Effector memory CD8-positive, alpha-beta T cell (primary cell): ENCODE measurements around the gene STIM2.

ENCODE experiments used
- ATAC-seq: fragments of 150-1000 bp; cut with Tn5 transposase; replicated peaks from 2 replicates; pipeline ENCODE4 v1.10.0; 2021; ENCODE audit warnings: mild to moderate bottlenecking, moderate library complexity
- DNase-seq, 3 experiments: peaks; one replicate each; pipeline ENCODE4 v3.0.0; 2021
- H3K27ac Mint-ChIP-seq, 2 donors: one replicate each; pipeline ENCODE4 v1.8.0; 2022; ENCODE audit warnings: mild to moderate bottlenecking in 2 of 2, mixed read lengths in 2 of 2, moderate library complexity in 2 of 2
- H3K27me3 Mint-ChIP-seq, 2 donors: one replicate each; pipeline ENCODE4 v1.8.0; 2022; ENCODE audit warnings: mixed read lengths in 2 of 2
- H3K36me3 Mint-ChIP-seq: one replicate; pipeline ENCODE4 v1.8.0; 2022; ENCODE audit warnings: mild to moderate bottlenecking, moderate library complexity, mixed read lengths; ENCODE audit not compliant: insufficient read depth
- H3K4me1 Mint-ChIP-seq, 2 donors: one replicate each; pipeline ENCODE4 v1.8.0; 2022; ENCODE audit warnings: low read depth in 2 of 2, mixed read lengths in 2 of 2
- H3K4me3 Mint-ChIP-seq, 2 donors: one replicate each; pipeline ENCODE4 v1.8.0; 2022; ENCODE audit warnings: mild to moderate bottlenecking in 2 of 2, mixed read lengths in 2 of 2, moderate library complexity in 2 of 2
- H3K9me3 Mint-ChIP-seq, 2 donors: one replicate each; pipeline ENCODE4 v1.8.0; 2022; ENCODE audit warnings: mixed read lengths in 2 of 2

Gene STIM2

DNA sequence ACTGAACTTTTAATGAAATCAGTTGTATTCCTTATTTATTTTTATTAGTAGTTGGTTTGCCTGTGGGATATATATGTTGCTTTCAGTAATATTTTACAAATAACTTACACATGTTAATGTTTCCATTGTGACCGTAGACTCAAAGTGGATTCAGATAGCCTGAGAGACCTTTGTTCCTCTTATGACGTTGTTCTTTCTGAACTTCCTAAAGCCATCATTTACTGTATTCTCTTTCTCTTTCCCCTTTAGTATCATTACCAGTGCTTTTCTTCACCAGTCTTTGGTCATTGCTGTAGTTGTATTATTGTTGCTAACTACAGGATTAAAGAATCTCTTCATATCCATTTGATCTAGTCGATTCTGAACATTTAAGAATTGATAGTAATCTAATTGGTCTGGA is 4.3 kb downstream of the STIM2 start:
- Mint-ChIP-seq H3K4me1 (peaks cover 41 to 66% of the 10 kb centered on the region in 2 donors), H3K4me3 (peak overlapping the region; percentile 7 to 42), H3K27ac (no peak overlapping the region), H3K9me3 (no peaks in the 10 kb centered on the region), H3K27me3 (no peaks in the 10 kb centered on the region), H3K36me3 (peaks cover 22% of the 10 kb centered on the region)
- DNase-seq (no peak), ATAC-seq (no peak)

DNA sequence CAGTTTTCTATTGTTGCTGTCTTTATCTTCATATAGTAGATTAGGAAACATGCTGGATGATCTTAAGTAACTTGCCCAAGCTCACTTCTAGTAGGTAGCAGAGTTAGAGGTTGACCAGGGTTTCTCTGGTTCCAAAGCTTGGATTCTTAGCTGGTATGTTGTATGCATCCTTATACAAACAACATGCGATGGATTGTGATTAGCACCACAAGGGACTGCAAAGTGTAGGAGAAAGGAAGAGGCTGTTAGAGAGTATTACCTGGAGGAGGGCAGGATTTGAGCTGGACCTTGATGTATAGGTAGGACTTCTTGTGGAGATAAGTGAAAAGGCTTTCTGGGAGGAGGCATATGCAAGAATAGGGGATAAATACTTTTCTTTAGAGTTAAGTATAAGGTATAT is 5.6 kb downstream of the STIM2 start:
- peak overlapping the region in 1 of 2 donors; percentile 0 for H3K27ac Mint-ChIP-seq

DNA sequence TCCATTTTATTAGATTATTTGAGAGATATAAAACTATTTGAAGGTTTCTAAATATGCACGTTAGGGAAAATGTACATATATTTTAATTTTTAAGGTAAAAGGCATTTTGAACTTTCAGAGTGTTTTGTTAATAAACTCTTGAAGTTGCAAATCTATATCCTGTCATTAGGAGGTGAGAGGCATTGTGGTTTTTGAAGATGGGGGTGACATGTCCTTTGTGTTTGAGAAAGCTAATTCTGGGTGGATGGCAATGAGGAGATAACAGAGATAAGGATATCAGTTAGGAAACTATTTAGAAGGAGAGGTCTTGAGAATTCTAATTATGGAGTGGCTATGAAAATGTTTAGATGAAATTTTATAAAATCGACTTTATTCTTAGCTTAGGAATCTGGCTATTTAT is 6.1 kb downstream of the STIM2 start:
- DNase-seq: no peak
- peak overlapping the region; percentile 1 to 65 for H3K4me3 Mint-ChIP-seq
- H3K27ac Mint-ChIP-seq: peak overlapping the region; percentile 0 to 3
- peak; percentile 60 for ATAC-seq
- no peaks in the 10 kb centered on the region for H3K9me3 Mint-ChIP-seq
- peaks cover 8% of the 10 kb centered on the region for H3K36me3 Mint-ChIP-seq
- no peaks in the 10 kb centered on the region for H3K27me3 Mint-ChIP-seq
- H3K4me1 Mint-ChIP-seq: peaks cover 46 to 73% of the 10 kb centered on the region in 2 donors

More for the DNA sequence above, 5.6 kb downstream of the STIM2 start:
- Mint-ChIP-seq H3K27me3 (no peaks in the 10 kb centered on the region), H3K4me3 (peak overlapping the region; percentile 1 to 65), H3K4me1 (peaks cover 44 to 70% of the 10 kb centered on the region in 2 donors), H3K9me3 (no peaks in the 10 kb centered on the region), H3K36me3 (peaks cover 13% of the 10 kb centered on the region)
- no peak for ATAC-seq
- no peak for DNase-seq

DNA sequence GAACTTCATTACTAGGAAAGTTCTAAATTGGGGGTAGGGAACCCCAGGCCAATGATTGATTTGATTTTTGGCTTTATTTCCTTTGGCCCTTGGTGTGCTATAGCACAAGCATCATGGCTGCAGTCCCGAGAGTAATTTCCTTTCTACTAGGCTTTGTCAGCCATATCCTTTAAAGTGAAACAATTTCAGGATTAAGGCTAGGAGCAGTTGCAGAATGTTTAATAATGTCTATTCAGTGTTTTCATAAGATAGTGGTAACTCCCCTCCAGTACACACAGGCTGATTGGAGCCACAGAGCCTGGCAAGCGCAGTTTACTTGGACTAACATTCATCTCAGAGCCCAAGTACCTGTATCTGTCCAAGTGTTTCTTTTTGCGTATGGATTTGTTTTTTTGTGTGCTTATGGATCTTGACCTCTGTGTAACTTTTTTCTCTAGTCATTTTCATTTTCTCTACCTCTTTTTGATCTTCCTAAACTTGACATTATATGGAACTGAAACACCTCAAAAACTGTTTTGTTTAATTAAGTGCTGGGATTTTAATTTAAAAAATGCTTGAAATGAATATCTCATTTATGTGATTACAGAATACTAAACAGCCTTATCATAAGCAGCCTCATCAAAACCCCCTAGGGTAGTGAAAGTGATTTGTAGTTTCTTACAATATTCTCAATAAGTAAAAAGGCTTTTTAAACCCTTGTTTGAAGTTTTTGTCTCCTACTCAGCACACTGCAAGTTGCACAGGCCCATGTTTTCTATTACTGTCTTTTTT is 7.5 kb downstream of the STIM2 start:
- no peak for DNase-seq
- H3K36me3 Mint-ChIP-seq: peaks cover 7% of the 10 kb centered on the region
- peak overlapping the region; percentile 31 to 47 for H3K4me3 Mint-ChIP-seq
- no peak for ATAC-seq
- H3K4me1 Mint-ChIP-seq: peaks cover 49 to 79% of the 10 kb centered on the region in 2 donors
- no peaks in the 10 kb centered on the region for H3K27me3 Mint-ChIP-seq
- no peaks in the 10 kb centered on the region for H3K9me3 Mint-ChIP-seq
- peak overlapping the region; percentile 18 to 33 for H3K27ac Mint-ChIP-seq

DNA sequence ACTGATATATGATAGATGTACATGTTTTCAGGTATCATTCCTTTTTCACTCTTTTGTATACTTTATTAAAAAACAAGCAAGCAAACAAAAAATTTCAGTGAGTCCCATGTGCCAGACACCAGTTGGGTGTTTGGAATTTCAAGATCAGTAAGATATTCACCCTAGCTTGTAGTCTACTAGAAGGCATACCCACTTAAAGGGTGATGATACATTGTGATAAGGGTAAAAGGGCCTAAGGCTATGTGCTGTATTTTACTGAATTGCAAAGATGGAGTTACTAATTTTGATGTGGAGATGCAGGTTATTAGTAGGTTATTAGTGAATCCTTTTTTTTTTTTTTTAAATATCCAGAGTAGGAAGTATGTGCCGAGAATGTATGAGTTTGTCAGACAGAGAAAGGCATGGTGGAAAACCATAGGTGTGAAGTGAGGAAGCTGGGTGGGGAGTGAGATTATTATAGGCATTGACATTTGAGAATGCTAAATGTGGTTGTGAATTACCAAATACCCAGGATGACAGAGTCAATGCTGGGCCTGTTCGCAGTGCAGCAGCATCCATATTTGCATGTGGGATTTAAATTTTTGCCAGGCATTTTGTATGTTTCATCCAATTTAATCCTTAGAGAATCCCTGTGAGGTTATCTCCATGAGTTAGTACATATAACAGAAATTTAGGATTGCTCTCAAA is 10.1 kb downstream of the STIM2 start:
- Mint-ChIP-seq H3K4me1 (peaks cover 52 to 69% of the 10 kb centered on the region in 2 donors), H3K4me3 (peak overlapping the region in 1 of 2 donors; percentile 7), H3K36me3 (peaks cover 17% of the 10 kb centered on the region), H3K27ac (peak overlapping the region in 1 of 2 donors; percentile 65), H3K9me3 (no peaks in the 10 kb centered on the region), H3K27me3 (no peaks in the 10 kb centered on the region)
- DNase-seq (no peak), ATAC-seq (no peak)

DNA sequence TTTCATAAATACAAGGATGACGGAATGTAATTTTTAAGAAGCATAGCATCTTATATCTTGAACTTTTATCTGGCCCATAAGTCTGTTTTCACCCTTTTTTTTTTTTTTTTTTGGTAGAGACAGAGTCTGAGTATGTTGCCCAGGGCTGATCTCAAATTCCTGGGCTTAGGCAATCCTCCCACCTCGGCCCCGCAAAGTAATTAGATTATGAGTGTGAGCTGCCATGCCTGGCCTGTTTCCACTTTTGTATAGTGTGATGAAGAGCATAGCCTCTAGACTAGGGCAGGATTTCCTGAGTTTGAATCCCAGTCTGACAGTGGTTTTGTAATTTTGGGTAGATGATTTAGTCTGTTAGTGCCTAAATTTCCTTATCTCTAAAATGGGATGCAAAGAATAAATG is 11.0 kb downstream of the STIM2 start:
- Mint-ChIP-seq H3K9me3 (no peaks in the 10 kb centered on the region), H3K4me3 (peak overlapping the region in 1 of 2 donors; percentile 26), H3K27me3 (no peaks in the 10 kb centered on the region), H3K4me1 (peaks cover 49 to 68% of the 10 kb centered on the region in 2 donors), H3K27ac (peak overlapping the region; percentile 57 to 65), H3K36me3 (peaks cover 17% of the 10 kb centered on the region)
- no peak for ATAC-seq
- no peak for DNase-seq

DNA sequence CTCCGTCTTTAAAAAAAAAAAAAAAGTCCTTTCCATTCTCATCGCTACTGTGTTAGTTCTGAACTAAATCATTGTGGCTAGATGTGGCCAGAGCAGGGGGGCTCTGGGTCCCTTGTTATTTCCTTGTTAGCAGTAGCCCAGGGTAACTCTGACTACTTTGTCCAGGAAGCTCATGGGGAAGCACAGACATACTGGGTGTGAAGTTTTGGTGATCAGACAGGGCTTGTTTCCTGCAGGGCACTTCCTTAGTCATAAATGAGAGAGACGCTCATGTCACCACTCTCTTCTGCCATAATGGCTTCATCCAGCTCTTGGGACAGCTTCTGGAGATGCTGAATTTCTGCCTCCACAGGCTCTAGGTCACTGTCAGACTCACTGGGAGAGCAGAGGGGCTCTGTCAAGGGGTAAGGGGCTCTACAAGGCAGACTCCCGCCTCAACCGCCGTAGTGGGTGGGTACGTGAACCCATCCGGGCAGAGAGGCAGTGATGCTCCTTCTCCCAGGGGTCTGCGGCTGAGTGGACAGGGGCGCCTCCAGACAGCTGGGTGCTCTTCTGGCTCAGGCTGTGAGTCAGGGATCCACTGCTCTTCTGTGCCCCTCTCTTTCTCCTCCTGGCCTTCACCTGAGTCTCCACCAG is 12.9 kb downstream of the STIM2 start:
- Mint-ChIP-seq H3K36me3 (peaks cover 18% of the 10 kb centered on the region), H3K27me3 (no peaks in the 10 kb centered on the region), H3K4me1 (peaks cover 54 to 72% of the 10 kb centered on the region in 2 donors), H3K9me3 (no peaks in the 10 kb centered on the region), H3K4me3 (peak overlapping the region; percentile 55 to 74), H3K27ac (peak overlapping the region; percentile 96 to 98)
- DNase-seq (peak; percentile 76 to 77 (median 76)), ATAC-seq (peak; percentile 95)

DNA sequence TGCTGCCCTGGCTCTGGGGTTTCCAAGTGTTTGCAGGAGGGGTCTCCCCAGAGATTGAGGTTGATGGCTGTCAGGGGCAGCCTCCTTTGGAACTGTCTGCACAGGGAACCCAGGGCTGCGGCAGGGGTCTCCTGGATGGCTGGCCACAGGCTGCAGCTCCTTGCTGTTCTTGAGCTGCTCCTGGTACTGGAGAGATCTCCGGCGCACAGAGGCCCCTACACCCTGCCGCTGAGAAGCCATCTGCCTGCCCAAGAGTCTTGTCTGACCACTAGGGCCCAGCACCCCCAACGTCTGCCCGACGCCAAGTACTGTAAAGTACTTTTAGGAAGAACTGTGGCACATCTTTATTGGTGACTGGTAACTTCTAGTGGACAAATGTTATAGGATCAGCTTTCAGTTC is 13.5 kb downstream of the STIM2 start:
- Mint-ChIP-seq H3K36me3 (peaks cover 24% of the 10 kb centered on the region), H3K4me1 (peaks cover 53 to 73% of the 10 kb centered on the region in 2 donors), H3K27ac (peak overlapping the region; percentile 96 to 98), H3K4me3 (peak overlapping the region in 1 of 2 donors; percentile 55), H3K27me3 (no peaks in the 10 kb centered on the region), H3K9me3 (no peaks in the 10 kb centered on the region)
- DNase-seq (no peak), ATAC-seq (no peak)

DNA sequence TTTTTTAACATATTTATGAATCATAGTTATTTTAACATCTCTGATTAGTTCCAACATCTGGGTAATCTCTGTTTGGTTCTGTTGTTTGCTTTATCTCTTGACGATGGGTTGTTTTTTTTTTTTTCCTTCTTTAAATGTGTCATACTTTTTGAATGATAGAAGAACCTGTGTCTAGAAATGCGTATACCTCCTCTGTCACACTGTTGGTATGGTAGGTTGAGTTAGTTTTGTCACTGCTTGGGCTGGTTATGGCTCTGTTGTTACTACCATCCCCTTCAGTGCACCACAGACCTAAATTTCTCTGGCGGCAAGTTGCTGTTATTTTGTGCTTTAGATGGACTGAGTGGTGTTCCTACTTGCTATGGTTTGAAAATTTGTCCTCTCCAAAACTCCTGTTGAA is 16.8 kb downstream of the STIM2 start:
- DNase-seq: no peak

DNA sequence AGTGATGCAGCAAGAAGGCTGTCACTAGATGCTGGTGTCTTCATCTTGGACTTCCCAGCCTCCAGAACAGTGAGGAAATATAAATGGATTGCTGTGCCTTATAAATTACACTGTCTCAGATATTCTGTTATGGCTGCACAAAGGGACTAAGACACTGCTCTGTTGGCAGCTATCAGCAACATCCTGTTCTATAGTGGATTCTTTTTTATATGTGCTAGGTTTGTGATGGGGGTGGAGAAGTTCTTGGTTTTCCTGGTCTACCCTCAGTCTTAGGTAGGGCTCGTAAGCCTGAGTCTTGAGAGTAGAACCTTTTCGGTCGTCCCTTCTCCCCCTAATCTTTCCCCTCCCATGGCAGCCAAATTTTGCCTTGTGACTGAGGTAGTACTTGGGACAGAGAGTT is 17.3 kb downstream of the STIM2 start:
- no peaks in the 10 kb centered on the region for H3K27me3 Mint-ChIP-seq
- H3K36me3 Mint-ChIP-seq: peaks cover 28% of the 10 kb centered on the region
- no peak for DNase-seq
- peak overlapping the region; percentile 48 to 68 for H3K4me3 Mint-ChIP-seq
- peaks cover 55 to 67% of the 10 kb centered on the region in 2 donors for H3K4me1 Mint-ChIP-seq
- H3K27ac Mint-ChIP-seq: peak overlapping the region; percentile 90 to 96
- no peaks in the 10 kb centered on the region for H3K9me3 Mint-ChIP-seq
- peak; percentile 7 for ATAC-seq

More for the DNA sequence above, 16.8 kb downstream of the STIM2 start:
- H3K36me3 Mint-ChIP-seq: peaks cover 29% of the 10 kb centered on the region
- peak overlapping the region; percentile 90 to 96 for H3K27ac Mint-ChIP-seq
- ATAC-seq: no peak
- H3K4me1 Mint-ChIP-seq: peaks cover 57 to 68% of the 10 kb centered on the region in 2 donors
- H3K9me3 Mint-ChIP-seq: no peaks in the 10 kb centered on the region
- H3K27me3 Mint-ChIP-seq: no peaks in the 10 kb centered on the region
- peak overlapping the region; percentile 48 to 68 for H3K4me3 Mint-ChIP-seq

DNA sequence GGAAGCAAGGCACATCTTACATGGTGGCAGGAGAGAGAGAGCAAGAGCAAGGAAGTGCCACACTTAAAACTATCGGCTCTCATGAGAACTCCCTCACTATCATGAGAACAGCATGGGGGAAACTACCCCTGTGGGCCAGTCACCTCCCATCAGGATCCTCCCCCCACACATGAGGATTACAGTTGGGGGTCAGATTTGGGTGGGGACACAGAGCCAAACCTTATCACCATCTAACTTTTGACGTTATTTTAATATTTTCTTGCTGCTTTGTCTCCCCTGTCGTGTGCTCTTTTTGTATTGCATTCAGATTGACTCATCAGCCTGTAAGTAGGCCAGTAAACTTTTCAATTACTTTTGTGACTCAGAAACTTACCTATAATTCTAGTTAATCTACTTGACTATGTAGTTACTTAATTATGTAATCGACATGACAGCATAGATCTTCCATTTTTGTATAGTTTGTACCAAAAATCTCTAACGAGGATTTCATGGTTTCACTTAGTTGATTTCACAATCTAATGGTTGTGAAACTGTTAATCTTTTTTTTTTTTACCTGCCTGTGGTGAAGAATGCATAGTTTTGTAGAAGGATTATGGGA is 18.3 kb downstream of the STIM2 start:
- no peaks in the 10 kb centered on the region for H3K27me3 Mint-ChIP-seq
- DNase-seq: no peak
- H3K4me3 Mint-ChIP-seq: peak overlapping the region; percentile 48 to 68
- H3K9me3 Mint-ChIP-seq: no peaks in the 10 kb centered on the region
- H3K27ac Mint-ChIP-seq: peak overlapping the region; percentile 90 to 96
- H3K36me3 Mint-ChIP-seq: peaks cover 18% of the 10 kb centered on the region
- peak; percentile 51 for ATAC-seq
- peaks cover 49 to 61% of the 10 kb centered on the region in 2 donors for H3K4me1 Mint-ChIP-seq

DNA sequence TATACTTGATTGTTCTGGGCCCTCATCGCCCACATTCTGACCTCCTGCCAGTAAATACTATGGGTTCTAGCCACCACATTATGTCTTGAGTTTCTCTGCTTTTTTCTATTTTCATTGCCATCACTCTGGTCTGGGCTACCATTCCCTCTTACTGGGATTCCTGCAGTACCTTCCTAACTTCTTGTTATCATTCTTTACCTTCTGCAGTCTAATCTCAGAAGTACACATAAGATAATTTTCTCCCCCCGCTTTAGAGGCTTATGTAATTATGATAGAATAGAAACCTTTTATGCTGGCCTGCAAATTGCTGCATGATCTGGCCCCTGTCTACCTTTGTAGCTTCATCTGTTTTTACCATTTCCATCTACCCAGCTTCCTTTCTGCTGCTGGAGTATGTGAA is 19.2 kb downstream of the STIM2 start:
- no peaks in the 10 kb centered on the region for H3K27me3 Mint-ChIP-seq
- no peaks in the 10 kb centered on the region for H3K9me3 Mint-ChIP-seq
- peak overlapping the region in 1 of 2 donors; percentile 68 for H3K4me3 Mint-ChIP-seq
- DNase-seq (no peak), ATAC-seq (no peak)
- H3K4me1 Mint-ChIP-seq: peaks cover 49 to 66% of the 10 kb centered on the region in 2 donors
- H3K27ac Mint-ChIP-seq: peak overlapping the region; percentile 90 to 96
- peaks cover 22% of the 10 kb centered on the region for H3K36me3 Mint-ChIP-seq

DNA sequence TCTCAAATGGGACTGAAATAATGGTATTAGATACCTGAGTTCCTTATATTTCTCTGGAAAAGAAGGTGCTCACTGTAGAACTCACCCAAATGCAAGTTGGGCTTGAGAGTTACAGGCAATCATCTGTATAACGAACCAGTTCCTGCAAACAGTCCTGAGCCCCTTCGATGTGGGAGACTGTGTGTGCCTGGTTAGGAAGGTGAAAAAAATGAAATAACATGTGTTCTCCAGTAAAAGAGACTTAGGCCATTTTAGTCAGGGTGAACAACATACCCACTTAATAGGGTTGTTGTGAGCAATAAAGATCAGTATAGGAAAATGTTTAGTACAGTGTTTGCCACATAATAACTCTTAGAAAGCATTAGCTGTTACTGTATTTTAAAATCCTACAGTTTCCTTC is 23.4 kb downstream of the STIM2 start:
- H3K4me1 Mint-ChIP-seq: peaks cover 44 to 55% of the 10 kb centered on the region in 2 donors
- H3K27me3 Mint-ChIP-seq: no peaks in the 10 kb centered on the region
- H3K4me3 Mint-ChIP-seq: peak overlapping the region; percentile 65 to 72
- peaks cover 26% of the 10 kb centered on the region for H3K36me3 Mint-ChIP-seq
- H3K9me3 Mint-ChIP-seq: no peaks in the 10 kb centered on the region
- H3K27ac Mint-ChIP-seq: peak overlapping the region; percentile 76 to 94
- ATAC-seq (peak; percentile 1), DNase-seq (no peak)
